H9 (cell line): ENCODE data around the gene RGS8. TPM values are rescaled to one million over a fixed set of nuclear protein-coding genes. Genes with fewer than 3 reads are reported as not detected.

Experiments
- DNase-seq: peaks from one replicate; pipeline ENCODE4 v3.0.0-alpha.2; 2017
- H2AFZ ChIP-seq: one replicate; pipeline ENCODE4 v1.6.1; 2013; ENCODE audit warnings: mild to moderate bottlenecking, low read length, control low read depth, moderate library complexity
- H2AK5ac ChIP-seq: 2 replicates; pipeline ENCODE4 v1.6.1; 2013; ENCODE audit warnings: low read length, control low read depth, mixed read lengths; ENCODE audit not compliant: insufficient read length
- H2BK120ac ChIP-seq: one replicate; pipeline ENCODE4 v1.6.1; 2013; ENCODE audit warnings: low read depth, mild to moderate bottlenecking, low read length, control low read depth, inconsistent platforms; ENCODE audit not compliant: poor library complexity, severe bottlenecking
- H2BK12ac ChIP-seq: 2 replicates; pipeline ENCODE4 v1.6.1; 2013; ENCODE audit warnings: low read length, control low read depth, mixed read lengths, low read depth; ENCODE audit not compliant: insufficient read length
- H2BK15ac ChIP-seq: 2 replicates; pipeline ENCODE4 v1.6.1; 2013; ENCODE audit warnings: low read depth, low read length, control low read depth
- H2BK20ac ChIP-seq: one replicate; pipeline ENCODE4 v1.6.1; 2013; ENCODE audit warnings: low read depth, mild to moderate bottlenecking, low read length, control low read depth, inconsistent platforms; ENCODE audit not compliant: poor library complexity, severe bottlenecking
- H2BK5ac ChIP-seq: 2 replicates; pipeline ENCODE4 v1.6.1; 2013; ENCODE audit warnings: low read length, control low read depth, mixed read lengths; ENCODE audit not compliant: insufficient read length
- H3K14ac ChIP-seq: 2 replicates; pipeline ENCODE4 v1.6.1; 2013; ENCODE audit warnings: low read length, control low read depth; ENCODE audit not compliant: insufficient read depth
- H3K18ac ChIP-seq: 2 replicates; pipeline ENCODE4 v1.6.1; 2013; ENCODE audit warnings: low read depth, mild to moderate bottlenecking, mixed read lengths, low read length, control low read depth; ENCODE audit not compliant: insufficient read length
- H3K23ac ChIP-seq: 2 replicates; pipeline ENCODE4 v1.6.1; 2013; ENCODE audit warnings: low read length, control low read depth, mixed read lengths, low read depth; ENCODE audit not compliant: insufficient read length
- H3K23me2 ChIP-seq: 2 replicates; pipeline ENCODE4 v1.6.1; 2013; ENCODE audit warnings: low read depth, mild to moderate bottlenecking, mixed read lengths, low read length, control low read depth; ENCODE audit not compliant: insufficient read length, poor library complexity, severe bottlenecking
- H3K27ac ChIP-seq: 2 replicates; pipeline ENCODE4 v1.5.1; 2013; ENCODE audit warnings: low read length, control low read depth, mixed read lengths, low read depth; ENCODE audit not compliant: insufficient read length
- H3K27me3 ChIP-seq: 2 replicates; pipeline ENCODE4 v1.6.1; 2013; ENCODE audit warnings: low read length, control low read depth, inconsistent platforms; ENCODE audit not compliant: insufficient read depth
- H3K4ac ChIP-seq: 2 replicates; pipeline ENCODE4 v1.6.1; 2013; ENCODE audit warnings: low read depth, mild to moderate bottlenecking, control low read depth, inconsistent platforms, low read length, moderate library complexity
- H3K4me1 ChIP-seq: 2 replicates; pipeline ENCODE4 v1.6.1; 2013; ENCODE audit warnings: low read length, control low read depth, inconsistent platforms; ENCODE audit not compliant: insufficient read depth
- H3K4me2 ChIP-seq: 2 replicates; pipeline ENCODE4 v1.6.1; 2013; ENCODE audit warnings: low read length, control low read depth, mixed read lengths; ENCODE audit not compliant: insufficient read length, insufficient read depth
- H3K56ac ChIP-seq: 2 replicates; pipeline ENCODE4 v1.6.1; 2013; ENCODE audit warnings: low read depth, mild to moderate bottlenecking, mixed read lengths, low read length, control low read depth; ENCODE audit not compliant: insufficient read length
- H3K79me1 ChIP-seq: 2 replicates; pipeline ENCODE4 v1.6.1; 2013; ENCODE audit warnings: low read depth, mild to moderate bottlenecking, moderate library complexity, low read length, control low read depth, inconsistent platforms; ENCODE audit not compliant: insufficient read depth, poor library complexity, severe bottlenecking
- H3K79me2 ChIP-seq: 2 replicates; pipeline ENCODE4 v1.6.1; 2013; ENCODE audit warnings: low read length, control low read depth, inconsistent platforms; ENCODE audit not compliant: insufficient read depth
- H3K9ac ChIP-seq: 2 replicates; pipeline ENCODE4 v1.6.1; 2013; ENCODE audit warnings: low read length, control low read depth, mixed read lengths; ENCODE audit not compliant: insufficient read length; ENCODE audit errors: extremely low read depth
- H3K9me3 ChIP-seq: one replicate; pipeline ENCODE4 v1.6.1; 2013; ENCODE audit warnings: low read depth, low read length, inconsistent platforms; ENCODE audit not compliant: control insufficient read depth
- H3T11ph ChIP-seq: one replicate; pipeline ENCODE4 v1.6.1; 2013; ENCODE audit warnings: mild to moderate bottlenecking, low read length, control low read depth, inconsistent platforms
- H4K20me1 ChIP-seq: one replicate; pipeline ENCODE4 v1.6.1; 2013; ENCODE audit not compliant: control insufficient read depth, insufficient read length, insufficient read depth
- H4K5ac ChIP-seq: 2 replicates; pipeline ENCODE4 v1.6.1; 2013; ENCODE audit warnings: low read depth, mild to moderate bottlenecking, mixed read lengths, low read length, control low read depth; ENCODE audit not compliant: insufficient read length
- H4K8ac ChIP-seq: replicated peaks from 2 replicates; pipeline ENCODE4 v1.6.1; 2013; ENCODE audit warnings: low read length, control low read depth, mixed read lengths, low read depth; ENCODE audit not compliant: insufficient read length
- H4K91ac ChIP-seq: 2 replicates; pipeline ENCODE4 v1.6.1; 2013; ENCODE audit warnings: low read depth, mild to moderate bottlenecking, moderate library complexity, mixed read lengths, low read length, control low read depth; ENCODE audit not compliant: insufficient read length
- H3K27ac Mint-ChIP-seq, 3 experiments: 2 replicates in 2 of 3; 3 replicates in 1 of 3; pipeline ENCODE4 v1.8.0; 2020 to 2021; ENCODE audit warnings: mixed read lengths in 3 of 3, mild to moderate bottlenecking in 1 of 3, moderate library complexity in 1 of 3
- H3K27me3 Mint-ChIP-seq: 2 replicates; pipeline ENCODE4 v1.8.0; 2021; ENCODE audit warnings: low read depth, mild to moderate bottlenecking, moderate library complexity, mixed read lengths
- H3K36me3 Mint-ChIP-seq, 3 experiments: 2 replicates in 2 of 3; 3 replicates in 1 of 3; pipeline ENCODE4 v1.8.0; 2020 to 2021; ENCODE audit warnings: low read depth in 3 of 3, mixed read lengths in 3 of 3; ENCODE audit not compliant: insufficient read depth in 1 of 3
- H3K4me1 Mint-ChIP-seq, 2 experiments: 2 replicates each; pipeline ENCODE4 v1.8.0; 2020; ENCODE audit warnings: mixed read lengths in 2 of 2
- H3K4me3 Mint-ChIP-seq, 2 experiments: 2 replicates in 1 of 2; 3 replicates in 1 of 2; pipeline ENCODE4 v1.8.0; 2020 to 2021; ENCODE audit warnings: mild to moderate bottlenecking in 2 of 2, mixed read lengths in 2 of 2, moderate library complexity in 1 of 2
- H3K9me3 Mint-ChIP-seq, 2 experiments: 2 replicates in 1 of 2; 3 replicates in 1 of 2; pipeline ENCODE4 v1.8.0; 2020; ENCODE audit warnings: mild to moderate bottlenecking in 2 of 2, mixed read lengths in 2 of 2, moderate library complexity in 1 of 2
- WGBS: extraction: QIAGEN DNeasy Blood & Tissue Kit; methylation state at CpG from one replicate; pipeline ENCODE4 v1.1.7; 2013; ENCODE audit warnings: missing lambda C conversion rate, low lambda C conversion rate, mixed read lengths; ENCODE audit not compliant: insufficient read length; ENCODE audit errors: extremely low coverage; 5-methylcytosine and 5-hydroxymethylcytosine counted together
- total RNA-seq: library from RNA; stranded (reverse); gene quantifications from 2 replicates; pipeline ENCODE4 v1.2.1, GENCODE V29; 2021
- TF ChIP-seq, protein P1 (sequence below): fragments of 200-600 bp; sonication (generic); conservative IDR thresholded peaks from 3 replicates; pipeline ENCODE4 v1.8.0; 2021; ENCODE audit warnings: antibody characterized with exemption, mild to moderate bottlenecking

The RGS8 gene
- total RNA-seq, 1 experiment from 2014 or later: not detected

DNA sequence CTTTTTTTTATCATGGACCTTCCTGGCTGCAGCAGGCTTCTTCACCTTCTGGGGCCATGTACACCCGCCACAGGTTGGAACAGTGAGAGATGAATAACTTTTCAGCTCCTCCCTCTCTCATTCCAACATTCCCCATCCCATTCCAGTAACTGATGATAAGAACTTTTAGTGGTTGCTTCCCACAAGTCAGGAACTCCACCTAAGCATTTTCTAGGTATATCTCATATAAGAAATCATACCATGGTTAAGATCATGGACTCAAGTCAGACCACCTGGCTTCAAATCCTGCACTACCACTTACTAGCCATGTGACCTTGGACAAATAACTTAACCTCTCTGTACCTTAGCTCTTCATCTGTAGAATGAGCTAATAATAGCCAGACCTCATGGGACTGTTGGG is 42.5 kb upstream of the RGS8 start:
- Histone ChIP-seq H3K56ac (no peak overlapping the region), H2BK120ac (no peak overlapping the region), H2BK20ac (no peak overlapping the region), H3T11ph (no peak overlapping the region), H2BK15ac (no peak overlapping the region), H3K23me2 (no peaks in the 10 kb centered on the region), H2AK5ac (no peak overlapping the region), H3K9ac (no peak overlapping the region), H3K79me1 (no peaks in the 10 kb centered on the region), H3K79me2 (no peaks in the 10 kb centered on the region), H3K9me3 (no peaks in the 10 kb centered on the region), H3K14ac (no peak overlapping the region), H3K27ac (no peak overlapping the region), H3K18ac (no peak overlapping the region), H4K8ac (no peak overlapping the region), H2AFZ (no peak overlapping the region), H4K20me1 (no peaks in the 10 kb centered on the region), H3K27me3 (no peaks in the 10 kb centered on the region), H3K4me1 (no peaks in the 10 kb centered on the region), H4K91ac (no peak overlapping the region), H3K23ac (no peak overlapping the region), H2BK12ac (no peak overlapping the region), H3K4ac (no peak overlapping the region), H3K4me2 (no peak overlapping the region), H4K5ac (no peak overlapping the region), H2BK5ac (no peak overlapping the region)
- no CpG with 5 or more reads among the region's 1 CpG for WGBS
- H3K4me3 Mint-ChIP-seq: no peak overlapping the region
- H3K27ac Mint-ChIP-seq: no peak overlapping the region
- peaks cover 0 to 3% of the 10 kb centered on the region in 2 experiments; a peak in 1 of 4 replicates for H3K4me1 Mint-ChIP-seq
- TF ChIP-seq, protein P1, sequence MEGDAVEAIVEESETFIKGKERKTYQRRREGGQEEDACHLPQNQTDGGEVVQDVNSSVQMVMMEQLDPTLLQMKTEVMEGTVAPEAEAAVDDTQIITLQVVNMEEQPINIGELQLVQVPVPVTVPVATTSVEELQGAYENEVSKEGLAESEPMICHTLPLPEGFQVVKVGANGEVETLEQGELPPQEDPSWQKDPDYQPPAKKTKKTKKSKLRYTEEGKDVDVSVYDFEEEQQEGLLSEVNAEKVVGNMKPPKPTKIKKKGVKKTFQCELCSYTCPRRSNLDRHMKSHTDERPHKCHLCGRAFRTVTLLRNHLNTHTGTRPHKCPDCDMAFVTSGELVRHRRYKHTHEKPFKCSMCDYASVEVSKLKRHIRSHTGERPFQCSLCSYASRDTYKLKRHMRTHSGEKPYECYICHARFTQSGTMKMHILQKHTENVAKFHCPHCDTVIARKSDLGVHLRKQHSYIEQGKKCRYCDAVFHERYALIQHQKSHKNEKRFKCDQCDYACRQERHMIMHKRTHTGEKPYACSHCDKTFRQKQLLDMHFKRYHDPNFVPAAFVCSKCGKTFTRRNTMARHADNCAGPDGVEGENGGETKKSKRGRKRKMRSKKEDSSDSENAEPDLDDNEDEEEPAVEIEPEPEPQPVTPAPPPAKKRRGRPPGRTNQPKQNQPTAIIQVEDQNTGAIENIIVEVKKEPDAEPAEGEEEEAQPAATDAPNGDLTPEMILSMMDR: no peak
- H3K9me3 Mint-ChIP-seq: no peaks in the 10 kb centered on the region
- DNase-seq: no peak
- no peaks in the 10 kb centered on the region for H3K36me3 Mint-ChIP-seq
- H3K27me3 Mint-ChIP-seq: no peaks in the 10 kb centered on the region
